Esophagus muscularis mucosa (tissue), 4 donors: ENCODE measurements around the gene IL32. TPM values are rescaled to one million over a fixed set of nuclear protein-coding genes. Genes with fewer than 3 reads are reported as not detected.

Source experiments
- DNase-seq: peaks from one replicate; pipeline ENCODE4 v3.0.0-alpha.2; 2017; ENCODE audit errors: extremely low spot score
- H3K27ac ChIP-seq, 4 donors: fragments of 200-600 bp; sonication (generic); replicated peaks in 1 of 4; 1 replicate in 3 of 4; 2 replicates in 1 of 4; pipeline ENCODE4 v1.5.1; 2016 to 2019; ENCODE audit warnings: mild to moderate bottlenecking in 1 of 4
- H3K27me3 ChIP-seq, 4 donors: fragments of 200-600 bp; sonication (generic); one replicate each; pipeline versions ENCODE4 v1.5.1 to v1.6.0; 2016 to 2019
- H3K36me3 ChIP-seq, 4 donors: fragments of 200-600 bp; sonication (generic); one replicate each; pipeline ENCODE4 v1.5.1; 2016 to 2019
- H3K4me1 ChIP-seq, 4 donors: fragments of 200-600 bp; sonication (generic); one replicate each; pipeline ENCODE4 v1.5.1; 2016 to 2019
- H3K4me3 ChIP-seq, 4 donors: fragments of 200-600 bp; sonication (generic); 1 replicate in 2 of 4; 2 replicates in 2 of 4; pipeline ENCODE4 v1.5.1; 2016 to 2019; ENCODE audit warnings: mild to moderate bottlenecking in 4 of 4, moderate library complexity in 1 of 4
- H3K9me3 ChIP-seq, 4 donors: fragments of 200-600 bp; sonication (generic); 1 replicate in 3 of 4; 2 replicates in 1 of 4; pipeline ENCODE4 v1.5.1; 2016 to 2019
- EP300 ChIP-seq: sonication (generic); formaldehyde crosslinking; IDR thresholded peaks from one replicate; pipeline ENCODE4 v1.6.1; 2017; ENCODE audit warnings: antibody characterized with exemption
- POLR2A ChIP-seq: fragments of 450-650 bp; IDR thresholded peaks from one replicate; pipeline ENCODE4 v1.6.1; 2017; ENCODE audit warnings: antibody characterized with exemption, moderate library complexity, mild to moderate bottlenecking, low read depth
- POLR2AphosphoS5 ChIP-seq, 2 donors: sonication (generic); formaldehyde crosslinking; IDR thresholded peaks; one replicate each; pipeline ENCODE4 v1.6.1; 2017; ENCODE audit warnings: antibody characterized with exemption in 2 of 2
- WGBS: methylation state at CpG from one replicate; pipeline ENCODE4 v1.1.5; 2018; 5-methylcytosine and 5-hydroxymethylcytosine counted together
- intact Hi-C: fragments of 100-400 bp; cut with DNase I; formaldehyde crosslinking; loops from one replicate; pipeline ENCODE4 v1.15.1; 2023
- total RNA-seq, 4 donors: library from RNA; depleted of rRNA; stranded (reverse); fragments of >200 nt; gene quantifications; one replicate each; pipeline versions ENCODE4 v1.1.0 to v1.2.1, GENCODE V29; 2016
- TF ChIP-seq, protein P1 (sequence below), 3 experiments: fragments of 200-600 bp in 2 of 3; fragments of 450-650 bp in 1 of 3; sonication (generic) in 2 of 3; IDR thresholded peaks; one replicate each; pipeline ENCODE4 v1.5.1; 2017 to 2019; ENCODE audit warnings: antibody characterized with exemption in 3 of 3, mild to moderate bottlenecking in 2 of 3, moderate library complexity in 1 of 3

IL32 gene
- total RNA-seq, 4 donors from 2014 or later, result 13.7 to 40.8 (median 31.2) TPM

DNA sequence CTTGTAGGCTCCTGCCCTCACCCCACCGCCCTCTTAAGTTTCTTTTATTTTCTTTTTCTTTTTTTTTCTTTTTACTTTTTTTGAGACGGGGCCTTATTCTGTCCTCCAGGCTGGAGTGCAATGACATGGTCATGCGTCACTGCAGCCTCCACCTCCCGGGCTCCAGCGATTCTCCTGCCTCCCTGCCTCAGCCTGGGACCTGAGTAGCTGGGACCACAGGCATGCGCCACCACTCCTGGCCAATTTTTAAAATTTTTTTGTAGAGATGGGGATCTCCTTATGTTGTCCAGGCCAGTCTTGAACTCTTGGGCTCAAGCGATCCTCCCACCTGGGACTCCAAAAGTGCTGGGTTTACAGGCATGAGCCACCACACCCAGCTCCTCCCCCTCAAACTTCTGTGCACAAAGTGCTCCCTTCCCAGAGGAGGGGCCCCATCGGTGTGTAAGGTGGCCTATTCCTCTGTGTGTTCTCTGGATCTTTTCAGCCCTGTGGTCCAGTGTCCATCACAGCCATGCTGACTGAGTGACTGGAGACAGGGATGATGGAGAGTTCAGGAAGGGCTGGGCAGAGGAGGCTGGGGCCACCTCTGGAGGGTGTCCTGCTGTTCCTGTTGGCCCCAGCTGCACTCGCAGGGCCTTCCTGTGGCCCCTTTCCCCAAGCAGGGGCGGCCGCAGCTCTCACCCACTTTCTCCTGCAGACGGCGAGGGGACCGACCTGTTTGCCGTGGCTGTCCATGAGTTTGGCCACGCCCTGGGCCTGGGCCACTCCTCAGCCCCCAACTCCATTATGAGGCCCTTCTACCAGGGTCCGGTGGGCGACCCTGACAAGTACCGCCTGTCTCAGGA lies 8.9 kb upstream of the IL32 start:
- H3K4me1 ChIP-seq, result peaks cover 21 to 26% (median 23%) of the 10 kb centered on the region in 4 donors
- no peak overlapping the region for H3K4me3 ChIP-seq
- TF ChIP-seq POLR2A (no peak), POLR2AphosphoS5 (IDR thresholded peaks at IDR 0.05) (no peak), EP300 (no peak)
- TF ChIP-seq, protein P1, sequence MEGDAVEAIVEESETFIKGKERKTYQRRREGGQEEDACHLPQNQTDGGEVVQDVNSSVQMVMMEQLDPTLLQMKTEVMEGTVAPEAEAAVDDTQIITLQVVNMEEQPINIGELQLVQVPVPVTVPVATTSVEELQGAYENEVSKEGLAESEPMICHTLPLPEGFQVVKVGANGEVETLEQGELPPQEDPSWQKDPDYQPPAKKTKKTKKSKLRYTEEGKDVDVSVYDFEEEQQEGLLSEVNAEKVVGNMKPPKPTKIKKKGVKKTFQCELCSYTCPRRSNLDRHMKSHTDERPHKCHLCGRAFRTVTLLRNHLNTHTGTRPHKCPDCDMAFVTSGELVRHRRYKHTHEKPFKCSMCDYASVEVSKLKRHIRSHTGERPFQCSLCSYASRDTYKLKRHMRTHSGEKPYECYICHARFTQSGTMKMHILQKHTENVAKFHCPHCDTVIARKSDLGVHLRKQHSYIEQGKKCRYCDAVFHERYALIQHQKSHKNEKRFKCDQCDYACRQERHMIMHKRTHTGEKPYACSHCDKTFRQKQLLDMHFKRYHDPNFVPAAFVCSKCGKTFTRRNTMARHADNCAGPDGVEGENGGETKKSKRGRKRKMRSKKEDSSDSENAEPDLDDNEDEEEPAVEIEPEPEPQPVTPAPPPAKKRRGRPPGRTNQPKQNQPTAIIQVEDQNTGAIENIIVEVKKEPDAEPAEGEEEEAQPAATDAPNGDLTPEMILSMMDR (IDR thresholded peaks at IDR 0.05), result no peak
- peaks cover 0 to 4% (median 0%) of the 10 kb centered on the region in 4 donors for H3K36me3 ChIP-seq
- no peak for DNase-seq
- H3K27me3 ChIP-seq, result peaks cover 0 to 15% (median 0%) of the 10 kb centered on the region in 4 donors
- intact Hi-C loops, result loop anchor here (5.0 kb wide), 1 partner anchor 111 kb away; no protein-coding TSS in a partner anchor
- 83% methylated on average over 17 of the region's 19 CpGs for WGBS
- no peaks in the 10 kb centered on the region for H3K9me3 ChIP-seq
- no peak overlapping the region for H3K27ac ChIP-seq

DNA sequence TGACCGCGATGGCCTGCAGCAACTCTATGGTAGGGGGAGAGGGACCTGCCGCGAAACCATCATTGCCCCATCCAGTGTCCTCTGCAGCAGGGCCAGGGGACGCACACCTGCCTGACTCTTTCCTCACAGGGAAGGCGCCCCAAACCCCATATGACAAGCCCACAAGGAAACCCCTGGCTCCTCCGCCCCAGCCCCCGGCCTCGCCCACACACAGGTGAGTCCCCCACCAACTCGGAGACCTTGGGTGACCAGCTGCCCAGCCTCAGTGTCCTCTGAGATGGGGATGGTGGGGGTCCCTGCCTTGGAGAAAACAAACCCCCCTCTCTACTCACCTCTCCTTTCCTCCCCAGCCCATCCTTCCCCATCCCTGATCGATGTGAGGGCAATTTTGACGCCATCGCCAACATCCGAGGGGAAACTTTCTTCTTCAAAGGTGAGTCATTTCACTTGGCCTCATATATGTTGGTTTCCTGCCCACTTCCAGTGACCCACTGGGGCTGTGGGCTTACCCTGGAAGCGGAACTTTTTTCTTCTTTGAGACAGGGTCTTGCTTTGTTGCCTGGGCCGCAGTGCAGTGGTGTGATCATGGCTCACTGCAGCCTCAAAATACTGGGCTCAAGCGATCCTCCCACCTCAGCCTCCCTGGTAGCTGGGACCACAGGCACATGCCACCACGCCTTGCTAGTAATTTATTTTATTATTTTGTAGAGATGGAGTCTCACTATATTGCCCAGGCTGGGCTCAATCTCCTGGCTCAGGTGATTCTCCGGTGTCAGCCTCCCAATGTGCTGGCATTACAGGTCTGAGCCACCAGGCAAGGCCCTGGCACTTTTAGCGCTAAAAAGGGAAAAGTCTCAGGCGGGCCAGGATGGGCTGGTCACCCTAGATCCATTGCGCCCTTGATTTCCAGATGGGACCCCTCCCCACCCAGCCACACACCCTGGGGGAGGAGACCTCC lies 8.0 kb upstream of the IL32 start:
- peaks cover 0 to 12% (median 0%) of the 10 kb centered on the region in 4 donors for H3K27me3 ChIP-seq
- intact Hi-C loops, result loop anchor here (2.0 to 5.0 kb wide), 2 partner anchors 71 to 110 kb away; no protein-coding TSS in a partner anchor
- peaks cover 0 to 4% (median 0%) of the 10 kb centered on the region in 4 donors for H3K36me3 ChIP-seq
- peaks cover 21 to 26% (median 23%) of the 10 kb centered on the region in 4 donors for H3K4me1 ChIP-seq
- H3K4me3 ChIP-seq, result peak overlapping the region; percentile 68 to 94 (median 80)
- no peak overlapping the region for H3K27ac ChIP-seq
- 88% methylated on average over 22 of the region's 22 CpGs for WGBS
- no peak for TF ChIP-seq POLR2A
- no peak for TF ChIP-seq POLR2AphosphoS5 (IDR thresholded peaks at IDR 0.05)
- TF ChIP-seq, protein P1 (IDR thresholded peaks at IDR 0.05), result no peak
- TF ChIP-seq EP300, result no peak
- H3K9me3 ChIP-seq, result no peaks in the 10 kb centered on the region
- no peak for DNase-seq

GRCh38 chr16:3058139-3059030 lies 7.1 kb upstream of the IL32 start:
- H3K27ac ChIP-seq, result peak overlapping the region in 3 of 4 donors; percentile 67 to 74 (median 71)
- intact Hi-C loops, result loop anchor here (2.0 to 5.0 kb wide), 2 partner anchors 70 to 109 kb away; no protein-coding TSS in a partner anchor
- peaks cover 21 to 26% (median 23%) of the 10 kb centered on the region in 4 donors for H3K4me1 ChIP-seq
- 39% methylated on average over 17 of the region's 77 CpGs for WGBS
- TF ChIP-seq POLR2AphosphoS5 (IDR thresholded peaks at IDR 0.05), result no peak
- TF ChIP-seq POLR2A, result no peak
- TF ChIP-seq, protein P1 (IDR thresholded peaks at IDR 0.05), result no peak
- TF ChIP-seq EP300, result no peak
- peak overlapping the region; percentile 68 to 94 (median 80) for H3K4me3 ChIP-seq
- H3K27me3 ChIP-seq, result peaks cover 0 to 12% (median 0%) of the 10 kb centered on the region in 4 donors
- peaks cover 0 to 4% (median 0%) of the 10 kb centered on the region in 4 donors for H3K36me3 ChIP-seq
- no peak for DNase-seq
- no peaks in the 10 kb centered on the region for H3K9me3 ChIP-seq
